Endodermal cell (in vitro differentiated cells): ENCODE results near the gene JADE1. TPM values are rescaled to one million over a fixed set of nuclear protein-coding genes. Genes with fewer than 3 reads are reported as not detected.

Experiments used
- DNase-seq: peaks from one replicate; pipeline ENCODE4 v3.0.0-alpha.2; 2017
- H3K27ac ChIP-seq: 2 replicates; pipeline ENCODE4 v1.5.1; 2013; ENCODE audit warnings: mild to moderate bottlenecking, low read depth, low read length, moderate library complexity
- H3K27me3 ChIP-seq: 2 replicates; pipeline ENCODE4 v1.6.1; 2013; ENCODE audit warnings: mild to moderate bottlenecking, low read length, moderate library complexity; ENCODE audit not compliant: insufficient read depth, control insufficient read depth, poor library complexity, severe bottlenecking
- H3K36me3 ChIP-seq: 2 replicates; pipeline ENCODE4 v1.7.0; 2013; ENCODE audit warnings: mild to moderate bottlenecking, low read length, moderate library complexity; ENCODE audit not compliant: control insufficient read depth, insufficient read depth
- H3K4me1 ChIP-seq: one replicate; pipeline ENCODE4 v1.7.0; 2013; ENCODE audit warnings: low read length; ENCODE audit not compliant: control insufficient read depth, insufficient read depth
- H3K4me3 ChIP-seq: 2 replicates; pipeline ENCODE4 v1.5.1; 2013; ENCODE audit warnings: mild to moderate bottlenecking, low read length, moderate library complexity
- H3K9ac ChIP-seq: 2 replicates; pipeline ENCODE4 v1.6.1; 2013; ENCODE audit warnings: mild to moderate bottlenecking, low read length, moderate library complexity; ENCODE audit not compliant: poor library complexity, severe bottlenecking; ENCODE audit errors: extremely low read depth
- H3K9me3 ChIP-seq: 2 replicates; pipeline ENCODE4 v1.6.1; 2013; ENCODE audit warnings: mild to moderate bottlenecking, low read length, moderate library complexity; ENCODE audit not compliant: control insufficient read depth
- H3K27ac Mint-ChIP-seq: 2 replicates; pipeline ENCODE4 v1.8.0; 2020; ENCODE audit warnings: mixed read lengths
- H3K27me3 Mint-ChIP-seq: 2 replicates; pipeline ENCODE4 v1.8.0; 2021; ENCODE audit warnings: mild to moderate bottlenecking, mixed read lengths; ENCODE audit not compliant: insufficient read depth
- H3K36me3 Mint-ChIP-seq: 2 replicates; pipeline ENCODE4 v1.8.0; 2020; ENCODE audit warnings: low read depth, mixed read lengths
- H3K4me1 Mint-ChIP-seq: 2 replicates; pipeline ENCODE4 v1.8.0; 2020; ENCODE audit warnings: mixed read lengths
- H3K4me3 Mint-ChIP-seq: 2 replicates; pipeline ENCODE4 v1.8.0; 2020; ENCODE audit warnings: mild to moderate bottlenecking, moderate library complexity, mixed read lengths
- H3K9me3 Mint-ChIP-seq: 2 replicates; pipeline ENCODE4 v1.8.0; 2020; ENCODE audit warnings: mild to moderate bottlenecking, mixed read lengths
- WGBS, 2 experiments: methylation state at CpG; one replicate each; pipeline versions ENCODE4 v1.1.5 to v1.1.7; 2013; ENCODE audit warnings: missing lambda C conversion rate in 2 of 2, mixed read lengths in 1 of 2; ENCODE audit not compliant: insufficient coverage in 1 of 2, insufficient read length in 1 of 2; 5-methylcytosine and 5-hydroxymethylcytosine counted together
- total RNA-seq, 2 donors: library from RNA; stranded (reverse); fragmentation: NEBNext Ultra II Directional in 1 of 2; extraction: Animal tissue kit (Norgen Biotek cat#: 25700) in 1 of 2; gene quantifications; 2 replicates in 1 of 2; 3 replicates in 1 of 2; pipeline ENCODE4 v1.2.1, GENCODE V29; 2021
- TF ChIP-seq, protein P1 (sequence below): fragments of 200-600 bp; sonication (generic); conservative IDR thresholded peaks from 2 replicates; pipeline ENCODE4 v1.5.0; 2021; ENCODE audit warnings: antibody characterized with exemption, mild to moderate bottlenecking

The JADE1 gene
- total RNA-seq, 2 donors from 2014 or later: 48.5 to 50.8 TPM

DNA sequence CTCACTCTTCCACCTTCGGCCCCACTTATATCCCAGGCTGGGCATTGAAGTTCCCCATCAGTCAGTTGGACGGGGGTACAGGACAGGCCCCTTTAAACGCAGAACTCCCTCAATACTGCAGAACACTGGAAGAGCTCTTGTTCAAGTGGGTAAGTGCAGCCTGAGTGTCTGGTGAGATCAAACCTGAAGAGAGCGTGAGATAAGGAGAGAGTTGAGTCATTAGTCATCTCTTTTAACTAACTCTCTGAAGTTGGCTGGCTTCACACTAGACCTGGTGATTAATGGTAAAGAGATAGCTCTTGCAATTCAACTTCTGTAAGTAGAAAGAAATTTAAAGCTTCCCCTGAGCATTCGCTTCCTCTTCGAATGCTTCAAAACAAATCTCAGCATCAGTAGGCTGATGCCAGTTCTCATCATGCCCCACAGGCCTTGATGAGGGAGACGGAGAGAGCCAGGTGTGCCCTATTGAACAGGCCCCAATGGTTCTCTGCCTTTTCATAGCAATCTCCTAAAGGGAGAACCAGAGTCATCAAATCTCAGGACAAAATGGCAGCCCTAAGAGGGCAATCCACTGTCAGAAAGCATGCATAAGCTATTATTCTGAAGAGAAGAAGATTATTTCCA, 41.0 kb upstream of the JADE1 start:
- no peak for DNase-seq
- no peak overlapping the region for H3K4me3 Mint-ChIP-seq
- no peak overlapping the region for H3K27ac ChIP-seq
- H3K9me3 ChIP-seq: no peaks in the 10 kb centered on the region
- H3K27me3 Mint-ChIP-seq: peaks cover 40% of the 10 kb centered on the region
- 90 to 100% methylated on average over 2 to 7 of the region's 7 CpGs for WGBS, 2 experiments
- H3K36me3 ChIP-seq: no peaks in the 10 kb centered on the region
- no peaks in the 10 kb centered on the region for H3K36me3 Mint-ChIP-seq
- no peaks in the 10 kb centered on the region for H3K4me1 ChIP-seq
- H3K4me1 Mint-ChIP-seq: peaks cover 10% of the 10 kb centered on the region
- H3K9me3 Mint-ChIP-seq: no peaks in the 10 kb centered on the region
- no peak overlapping the region for H3K4me3 ChIP-seq
- TF ChIP-seq, protein P1, sequence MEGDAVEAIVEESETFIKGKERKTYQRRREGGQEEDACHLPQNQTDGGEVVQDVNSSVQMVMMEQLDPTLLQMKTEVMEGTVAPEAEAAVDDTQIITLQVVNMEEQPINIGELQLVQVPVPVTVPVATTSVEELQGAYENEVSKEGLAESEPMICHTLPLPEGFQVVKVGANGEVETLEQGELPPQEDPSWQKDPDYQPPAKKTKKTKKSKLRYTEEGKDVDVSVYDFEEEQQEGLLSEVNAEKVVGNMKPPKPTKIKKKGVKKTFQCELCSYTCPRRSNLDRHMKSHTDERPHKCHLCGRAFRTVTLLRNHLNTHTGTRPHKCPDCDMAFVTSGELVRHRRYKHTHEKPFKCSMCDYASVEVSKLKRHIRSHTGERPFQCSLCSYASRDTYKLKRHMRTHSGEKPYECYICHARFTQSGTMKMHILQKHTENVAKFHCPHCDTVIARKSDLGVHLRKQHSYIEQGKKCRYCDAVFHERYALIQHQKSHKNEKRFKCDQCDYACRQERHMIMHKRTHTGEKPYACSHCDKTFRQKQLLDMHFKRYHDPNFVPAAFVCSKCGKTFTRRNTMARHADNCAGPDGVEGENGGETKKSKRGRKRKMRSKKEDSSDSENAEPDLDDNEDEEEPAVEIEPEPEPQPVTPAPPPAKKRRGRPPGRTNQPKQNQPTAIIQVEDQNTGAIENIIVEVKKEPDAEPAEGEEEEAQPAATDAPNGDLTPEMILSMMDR: no peak
- H3K27me3 ChIP-seq: no peaks in the 10 kb centered on the region
- H3K27ac Mint-ChIP-seq: no peak overlapping the region
- H3K9ac ChIP-seq: no peak overlapping the region

GRCh38 chr4:128769011-128769410, 40.5 kb upstream of the JADE1 start:
- no peak for DNase-seq
- Histone ChIP-seq H3K9ac (no peak overlapping the region), H3K27me3 (peaks cover under 1% of the 10 kb centered on the region), H3K9me3 (no peaks in the 10 kb centered on the region), H3K36me3 (no peaks in the 10 kb centered on the region), H3K4me1 (no peaks in the 10 kb centered on the region), H3K27ac (no peak overlapping the region), H3K4me3 (no peak overlapping the region)
- Mint-ChIP-seq H3K4me3 (no peak overlapping the region), H3K9me3 (no peaks in the 10 kb centered on the region), H3K4me1 (peaks cover 10% of the 10 kb centered on the region), H3K27me3 (peaks cover 44% of the 10 kb centered on the region), H3K36me3 (no peaks in the 10 kb centered on the region), H3K27ac (no peak overlapping the region)
- TF ChIP-seq, protein P1: no peak

GRCh38 chr4:128770807-128771206, 38.7 kb upstream of the JADE1 start:
- Histone ChIP-seq H3K36me3 (no peaks in the 10 kb centered on the region), H3K27me3 (peaks cover 5% of the 10 kb centered on the region), H3K9ac (no peak overlapping the region), H3K27ac (no peak overlapping the region), H3K4me1 (no peaks in the 10 kb centered on the region), H3K4me3 (no peak overlapping the region), H3K9me3 (no peaks in the 10 kb centered on the region)
- Mint-ChIP-seq H3K4me1 (peaks cover 21% of the 10 kb centered on the region), H3K27ac (no peak overlapping the region), H3K9me3 (no peaks in the 10 kb centered on the region), H3K36me3 (no peaks in the 10 kb centered on the region), H3K27me3 (peaks cover 57% of the 10 kb centered on the region), H3K4me3 (no peak overlapping the region)
- no peak for DNase-seq
- TF ChIP-seq, protein P1: no peak
- 89 to 96% methylated on average over 2 to 3 of the region's 3 CpGs for WGBS, 2 experiments
